Measurements from ENCODE around the gene GAPDHS. TPM values are rescaled to one million over a fixed set of nuclear protein-coding genes. Genes with fewer than 3 reads are reported as not detected.

GAPDHS gene
- total RNA-seq, 1 experiment from 2014 or later: not detected

- in situ Hi-C loops (cut with HindIII; ENCODE audit: low pct_unique_long_range_greater_than_20kb, low sequenced_read_pairs): no loop called here
- DNase-seq (ENCODE audit: low read depth): no peak
Observed at GRCh38 chr19:35509018-35509652, 24.1 kb upstream of the GAPDHS start.

- peak; percentile 43 for DNase-seq (ENCODE audit: low read depth)
- in situ Hi-C loops (cut with HindIII; ENCODE audit: low pct_unique_long_range_greater_than_20kb, low sequenced_read_pairs): no loop called here
Observed at GRCh38 chr19:35509861-35510625, 23.2 kb upstream of the GAPDHS start.

- in situ Hi-C loops (cut with HindIII; ENCODE audit: low pct_unique_long_range_greater_than_20kb, low sequenced_read_pairs): no loop called here
- DNase-seq (ENCODE audit: low read depth): no peak
Observed at GRCh38 chr19:35510626-35510964, 22.7 kb upstream of the GAPDHS start.

GRCh38 chr19:35511337-35511736 lies 21.9 kb upstream of the GAPDHS start:
- DNase-seq (ENCODE audit: low read depth): no peak
- in situ Hi-C loops (cut with HindIII; ENCODE audit: low pct_unique_long_range_greater_than_20kb, low sequenced_read_pairs): no loop called here

GRCh38 chr19:35512831-35513627 lies 20.2 kb upstream of the GAPDHS start:
- no peak for DNase-seq (ENCODE audit: low read depth)
- in situ Hi-C loops (cut with HindIII; ENCODE audit: low pct_unique_long_range_greater_than_20kb, low sequenced_read_pairs): no loop called here

- in situ Hi-C loops (cut with HindIII; ENCODE audit: low pct_unique_long_range_greater_than_20kb, low sequenced_read_pairs): no loop called here
- peak; percentile 63 for DNase-seq (ENCODE audit: low read depth)
Observed at GRCh38 chr19:35513628-35514281, 19.5 kb upstream of the GAPDHS start, which contains the start of gene DMKN. DMKN (minus strand) TSS chr19:35513649; CDS start chr19:35513475, 174 bp downstream.

GRCh38 chr19:35514282-35514809 lies 18.9 kb upstream of the GAPDHS start:
- in situ Hi-C loops (cut with HindIII; ENCODE audit: low pct_unique_long_range_greater_than_20kb, low sequenced_read_pairs): no loop called here
- peak; percentile 18 for DNase-seq (ENCODE audit: low read depth)

GRCh38 chr19:35516310-35516709 lies 16.9 kb upstream of the GAPDHS start:
- no peak for DNase-seq (ENCODE audit: low read depth)
- in situ Hi-C loops (cut with HindIII; ENCODE audit: low pct_unique_long_range_greater_than_20kb, low sequenced_read_pairs): no loop called here

GRCh38 chr19:35517342-35517741 lies 15.9 kb upstream of the GAPDHS start:
- no peak for DNase-seq (ENCODE audit: low read depth)
- in situ Hi-C loops (cut with HindIII; ENCODE audit: low pct_unique_long_range_greater_than_20kb, low sequenced_read_pairs): no loop called here

GRCh38 chr19:35518313-35518712 lies 14.9 kb upstream of the GAPDHS start:
- no peak for DNase-seq (ENCODE audit: low read depth)
- in situ Hi-C loops (cut with HindIII; ENCODE audit: low pct_unique_long_range_greater_than_20kb, low sequenced_read_pairs): no loop called here

GRCh38 chr19:35519291-35519690 lies 14.0 kb upstream of the GAPDHS start:
- in situ Hi-C loops (cut with HindIII; ENCODE audit: low pct_unique_long_range_greater_than_20kb, low sequenced_read_pairs): no loop called here
- no peak for DNase-seq (ENCODE audit: low read depth)

GRCh38 chr19:35521124-35521743 lies 12.0 kb upstream of the GAPDHS start:
- in situ Hi-C loops (cut with HindIII; ENCODE audit: low pct_unique_long_range_greater_than_20kb, low sequenced_read_pairs): no loop called here

GRCh38 chr19:35522745-35523327 lies 10.4 kb upstream of the GAPDHS start:
- in situ Hi-C loops (cut with HindIII; ENCODE audit: low pct_unique_long_range_greater_than_20kb, low sequenced_read_pairs): no loop called here

More at GRCh38 chr19:35521124-35521743, 12.0 kb upstream of the GAPDHS start:
- DNase-seq (ENCODE audit: low read depth): no peak

GRCh38 chr19:35524181-35524837 lies 8.9 kb upstream of the GAPDHS start:
- in situ Hi-C loops (cut with HindIII; ENCODE audit: low pct_unique_long_range_greater_than_20kb, low sequenced_read_pairs): no loop called here
- DNase-seq (ENCODE audit: low read depth): no peak

More at GRCh38 chr19:35522745-35523327, 10.4 kb upstream of the GAPDHS start:
- no peak for DNase-seq (ENCODE audit: low read depth)

- DNase-seq (ENCODE audit: low read depth): no peak
- in situ Hi-C loops (cut with HindIII; ENCODE audit: low pct_unique_long_range_greater_than_20kb, low sequenced_read_pairs): no loop called here
Observed at GRCh38 chr19:35525873-35526272, 7.4 kb upstream of the GAPDHS start.

GRCh38 chr19:35528218-35529038 lies 4.8 kb upstream of the GAPDHS start, which contains the start of gene SBSN:
SBSN (minus strand) TSS chr19:35528311; CDS start chr19:35528281, 30 bp downstream.
- no peak for DNase-seq (ENCODE audit: low read depth)
- in situ Hi-C loops (cut with HindIII; ENCODE audit: low pct_unique_long_range_greater_than_20kb, low sequenced_read_pairs): no loop called here

All from Caki2 (cell line).